HG03280 (cell line): Measurements from ENCODE around the gene KCNIP4.

ENCODE experiments used
- ATAC-seq: cut with Tn5 transposase; IDR thresholded peaks from one replicate; pipeline ENCODE4 v1.9.1; 2021; ENCODE audit warnings: mild to moderate bottlenecking, moderate library complexity; ENCODE audit not compliant: unreplicated experiment

The KCNIP4 gene

DNA sequence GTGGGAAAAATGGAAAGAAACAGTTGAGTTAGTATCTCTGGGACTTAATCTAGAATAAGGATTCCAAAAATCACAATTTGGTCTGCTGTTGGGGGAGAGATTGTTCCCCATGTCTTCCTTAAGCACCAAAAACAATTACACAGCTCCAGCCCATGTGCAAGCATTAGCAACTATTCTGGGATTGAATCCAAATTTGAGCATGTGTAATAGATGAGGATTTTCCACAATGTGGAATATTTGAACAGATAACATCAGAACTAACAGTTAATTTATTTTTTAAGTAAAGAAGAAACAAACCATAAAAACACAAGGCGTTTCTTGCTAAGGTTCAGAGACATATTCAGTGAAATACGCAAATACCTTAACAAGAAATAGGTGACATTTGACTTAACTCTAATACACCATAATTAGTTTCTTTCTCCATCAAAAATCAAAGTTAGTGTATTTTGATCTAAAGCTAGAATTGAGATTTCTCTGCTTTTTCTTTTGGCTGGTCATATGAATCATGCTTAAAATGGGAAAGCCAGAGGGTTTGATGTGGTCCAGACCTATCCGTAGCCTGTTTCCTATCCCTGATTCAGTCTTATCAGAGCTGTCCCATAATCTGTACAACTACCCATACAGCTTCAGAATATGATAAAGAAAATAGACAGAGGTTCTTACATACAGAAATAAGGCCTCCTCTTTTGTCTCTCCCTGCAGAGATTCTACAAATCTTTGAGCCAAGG lies 834.9 kb downstream of the KCNIP4 start:
- ATAC-seq = no peak

DNA sequence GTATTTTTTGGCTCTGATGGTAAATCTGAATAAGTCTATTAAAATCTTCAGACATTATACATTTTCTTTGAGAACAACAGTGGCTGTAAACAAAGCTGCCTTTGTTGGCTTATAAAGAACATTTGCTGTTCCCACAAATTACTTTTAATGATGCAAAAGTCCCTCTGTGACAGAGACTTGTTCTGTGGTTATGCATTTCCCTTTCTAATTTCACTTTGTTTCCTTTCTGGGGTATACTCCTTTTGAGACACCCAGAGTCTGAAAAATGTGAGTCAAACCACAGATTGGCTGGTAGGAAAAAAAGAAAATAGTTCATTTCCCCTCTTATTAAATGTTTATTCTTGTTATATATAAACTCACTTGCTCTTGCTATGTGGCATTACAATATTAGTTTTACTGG lies 845.9 kb downstream of the KCNIP4 start:
- no peak for ATAC-seq

DNA sequence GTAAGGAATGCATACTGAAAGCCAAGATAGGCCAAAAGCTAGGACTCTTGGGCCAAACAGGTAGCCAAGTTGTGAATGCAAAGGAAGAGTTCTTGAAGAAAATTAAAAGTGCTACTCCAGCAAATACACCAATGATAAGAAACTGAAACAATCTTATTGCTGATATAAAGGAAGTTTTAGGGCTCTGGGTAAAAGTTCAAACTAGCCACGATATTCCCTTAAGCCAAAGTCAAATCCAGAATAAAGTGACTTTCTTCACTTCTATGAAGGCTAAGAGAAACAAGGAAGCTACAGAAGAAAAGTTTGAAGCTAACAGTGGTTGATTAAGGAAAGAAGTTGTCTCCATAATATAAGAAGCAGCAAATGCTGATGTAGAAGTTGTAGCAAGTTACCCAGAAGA lies 850.7 kb downstream of the KCNIP4 start:
- ATAC-seq = no peak

DNA sequence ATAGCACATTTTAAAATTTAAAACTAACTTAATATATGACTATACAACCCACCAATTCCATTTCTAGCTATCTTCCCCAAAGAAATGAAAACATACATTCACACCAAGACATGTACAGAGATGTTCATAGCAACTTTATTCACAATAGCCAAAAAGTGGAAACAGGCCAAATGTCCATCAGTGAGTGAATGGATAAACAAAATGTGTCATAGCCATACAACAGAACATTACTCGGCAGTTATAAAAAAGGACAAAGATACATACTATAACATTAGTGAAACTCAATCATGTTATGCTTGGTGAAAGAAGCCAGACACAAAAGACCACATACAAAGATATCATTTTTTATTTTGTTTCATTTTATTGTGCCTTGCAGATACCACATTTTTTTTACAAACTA lies 851.5 kb downstream of the KCNIP4 start:
- no peak for ATAC-seq

DNA sequence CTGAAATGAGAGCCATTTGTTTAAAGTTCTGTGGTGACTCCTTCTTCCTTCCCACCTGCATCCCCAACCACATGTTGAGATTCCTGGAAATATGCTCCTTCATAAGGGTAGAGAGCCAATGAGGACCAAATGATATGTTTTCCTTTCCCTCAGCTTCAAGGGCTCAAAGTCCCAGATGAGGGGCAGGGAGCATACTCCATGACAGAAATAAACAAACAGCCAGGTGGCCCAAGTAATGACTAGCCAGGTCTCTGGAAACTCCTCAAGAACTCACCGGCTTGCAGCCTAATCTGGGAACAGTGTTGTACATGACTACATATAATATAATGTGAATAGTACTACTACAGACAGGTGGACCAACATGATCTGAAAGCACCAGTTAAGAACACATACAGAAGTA lies 856.0 kb downstream of the KCNIP4 start:
- no peak for ATAC-seq

DNA sequence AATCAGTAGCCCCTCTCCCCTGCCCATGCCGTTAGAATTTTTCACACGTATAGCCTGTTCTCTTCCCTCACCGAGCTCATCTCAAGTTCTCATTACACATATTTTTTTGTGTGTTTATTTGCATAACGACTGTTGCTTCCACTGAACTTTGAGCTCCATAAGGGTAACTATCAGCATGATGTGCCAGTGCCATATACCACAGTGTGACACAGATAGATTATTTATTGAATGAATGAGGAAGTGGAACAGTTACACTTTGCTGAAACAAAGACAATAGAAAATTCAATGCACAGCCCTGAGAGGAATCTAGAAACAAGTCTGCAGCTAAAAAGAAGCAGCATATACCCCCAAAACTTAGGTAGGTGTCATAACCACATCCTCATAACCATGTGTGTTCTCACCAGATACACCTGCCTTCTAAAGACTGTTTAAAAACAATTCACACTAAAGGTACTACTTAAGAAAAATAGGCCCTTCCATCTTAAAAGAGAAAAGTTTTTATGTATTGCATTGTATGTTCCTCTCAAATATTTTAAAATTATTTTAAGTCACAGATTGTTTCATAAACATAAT lies 858.4 kb downstream of the KCNIP4 start:
- ATAC-seq = no peak

DNA sequence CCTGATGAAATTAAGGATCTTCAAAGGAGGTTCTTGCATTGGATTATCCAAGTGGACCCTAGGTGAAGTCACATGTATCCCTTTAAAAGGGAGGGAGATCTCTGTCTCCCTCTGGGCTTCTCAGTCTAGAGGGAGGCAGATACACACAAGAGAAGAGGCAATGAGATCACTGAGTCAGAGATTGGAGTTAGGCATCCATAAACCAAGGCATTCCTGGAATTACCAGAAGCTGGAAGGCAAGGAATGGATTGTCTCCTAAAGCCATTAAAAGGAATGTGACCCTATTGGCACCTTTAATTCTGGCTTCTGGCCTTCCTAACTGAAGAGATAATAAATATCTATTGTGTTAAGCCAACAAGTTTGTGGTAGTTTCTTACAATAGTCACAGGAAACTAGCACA lies 865.2 kb downstream of the KCNIP4 start:
- no peak for ATAC-seq

DNA sequence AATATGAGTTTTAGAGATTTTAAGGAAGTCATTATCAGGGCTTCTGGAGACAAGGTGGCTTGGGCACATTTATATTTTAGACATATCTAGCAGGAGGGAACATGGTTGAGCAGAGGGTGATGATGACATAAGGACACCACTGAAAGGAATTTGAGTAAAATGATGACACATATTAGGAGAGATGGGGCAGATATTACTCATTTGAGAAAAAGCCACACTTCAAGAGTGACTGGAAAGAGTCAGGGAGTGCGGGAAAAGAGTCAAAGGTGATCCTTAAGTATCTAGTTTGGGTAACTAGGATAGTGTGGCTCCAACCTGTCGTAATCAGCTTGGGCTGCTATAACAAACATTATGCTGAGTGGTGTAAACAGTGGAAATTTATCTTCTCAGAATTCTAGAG lies 870.6 kb downstream of the KCNIP4 start:
- ATAC-seq = no peak

DNA sequence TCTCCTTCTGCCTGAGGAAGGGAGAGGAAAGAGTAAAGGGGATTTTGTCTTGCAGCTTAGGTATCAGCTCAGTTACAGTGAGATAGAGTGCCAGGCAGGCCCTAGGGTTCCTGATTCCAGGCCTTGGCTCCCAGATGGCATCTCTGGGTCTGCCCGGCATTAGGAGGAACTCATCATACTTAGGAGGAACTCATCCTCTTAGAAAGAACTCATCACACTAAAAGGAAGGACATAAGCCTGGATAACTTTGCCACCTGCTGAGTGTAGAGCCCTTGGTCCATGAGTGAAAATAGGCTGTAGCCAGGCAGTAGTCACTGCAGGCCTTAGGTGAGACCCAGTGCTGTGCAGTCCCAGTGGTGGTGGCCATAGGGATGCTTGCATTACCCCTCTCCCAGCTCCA lies 881.2 kb downstream of the KCNIP4 start:
- ATAC-seq = no peak

DNA sequence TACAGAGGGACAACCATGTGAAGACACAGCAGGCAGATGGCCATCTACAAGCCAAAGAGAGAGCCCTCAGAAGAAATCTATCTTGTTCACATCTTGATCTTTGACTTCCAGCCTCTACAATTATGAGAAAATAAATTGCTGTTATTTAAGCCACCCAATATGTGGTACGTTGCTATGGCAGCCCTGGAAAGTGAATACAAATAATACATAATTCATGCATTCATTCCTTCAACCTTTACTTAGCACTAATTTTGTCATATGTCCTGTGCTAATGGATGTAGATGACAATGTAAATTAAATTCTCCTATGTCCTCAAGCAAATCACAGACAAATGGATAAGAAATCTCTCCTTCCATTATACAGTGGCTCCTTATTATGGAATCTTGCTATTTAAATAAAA lies 886.7 kb downstream of the KCNIP4 start:
- no peak for ATAC-seq

DNA sequence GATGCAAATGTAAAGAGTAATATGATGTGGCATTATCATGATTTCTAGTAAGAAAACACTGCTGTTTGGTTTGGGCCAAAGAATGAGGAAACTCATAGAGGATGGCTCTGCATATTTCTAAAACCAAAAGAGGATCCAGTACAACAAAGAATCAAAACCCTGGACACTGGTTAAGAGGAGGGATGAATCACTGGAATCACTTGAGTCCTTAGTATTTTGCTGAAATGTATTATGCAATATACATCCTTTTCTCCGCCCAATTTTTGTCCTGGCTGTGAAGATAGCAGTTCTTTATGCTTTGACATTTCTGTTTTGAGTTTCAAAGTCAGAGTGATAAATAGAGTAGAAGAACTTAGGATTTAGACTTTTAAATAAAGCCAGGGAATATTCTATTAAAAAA lies 902.4 kb downstream of the KCNIP4 start:
- no peak for ATAC-seq

DNA sequence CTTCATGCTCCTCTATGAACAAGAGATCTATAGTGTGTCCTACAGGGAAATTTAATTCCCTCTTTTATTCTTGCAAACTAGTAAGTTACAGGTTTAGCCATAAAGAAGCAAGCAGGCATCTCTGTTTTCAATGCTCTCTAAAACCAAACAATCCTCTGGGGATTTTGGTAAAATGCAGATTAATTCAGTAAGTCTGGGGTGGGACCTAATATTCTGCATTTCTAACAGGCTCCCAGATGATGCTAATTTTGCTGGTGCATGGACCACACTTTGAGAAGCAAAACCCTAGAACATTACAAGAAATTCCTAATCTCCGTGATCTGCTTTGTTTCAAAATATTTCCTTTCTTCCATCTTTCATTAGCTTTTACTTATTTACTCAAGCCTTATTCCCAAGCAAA lies 903.5 kb downstream of the KCNIP4 start:
- no peak for ATAC-seq

DNA sequence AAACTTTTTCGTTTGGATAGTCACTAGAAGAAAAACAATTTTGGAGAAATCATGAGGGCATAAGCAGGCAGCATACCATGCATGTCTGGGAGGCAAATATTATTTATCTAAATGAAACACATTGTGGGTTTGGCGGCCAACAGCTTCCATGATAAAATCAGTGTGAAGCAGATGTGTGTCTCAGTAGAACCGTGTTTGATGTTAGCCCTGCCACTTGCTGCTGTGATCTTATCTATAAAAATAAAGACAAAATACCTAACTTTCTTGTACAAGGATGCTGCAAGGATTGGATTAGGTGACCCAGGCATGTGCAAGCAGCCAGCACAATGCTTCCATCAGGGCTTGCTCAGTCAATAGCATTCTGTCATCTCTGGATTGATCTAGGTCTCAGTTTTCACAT lies 906.9 kb downstream of the KCNIP4 start:
- no peak for ATAC-seq

DNA sequence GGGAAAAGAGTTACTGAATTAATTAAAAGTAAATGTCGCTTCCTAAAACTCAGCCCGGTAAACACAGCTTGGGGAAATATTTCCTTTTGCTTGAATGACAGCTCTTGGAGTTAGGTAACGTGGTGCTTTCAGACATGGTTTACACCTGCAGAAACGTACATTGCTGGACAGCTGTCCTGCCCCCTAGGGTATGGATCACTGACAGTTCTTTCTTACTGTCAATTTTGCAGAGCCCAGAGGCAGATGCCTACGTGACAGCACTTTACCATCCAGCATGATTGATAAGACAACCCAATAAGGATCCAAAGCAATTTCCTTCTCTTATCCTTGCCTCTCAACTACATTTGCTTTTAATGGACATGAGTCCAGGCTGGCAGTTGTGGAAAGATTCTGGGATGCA lies 913.8 kb downstream of the KCNIP4 start:
- no peak for ATAC-seq

DNA sequence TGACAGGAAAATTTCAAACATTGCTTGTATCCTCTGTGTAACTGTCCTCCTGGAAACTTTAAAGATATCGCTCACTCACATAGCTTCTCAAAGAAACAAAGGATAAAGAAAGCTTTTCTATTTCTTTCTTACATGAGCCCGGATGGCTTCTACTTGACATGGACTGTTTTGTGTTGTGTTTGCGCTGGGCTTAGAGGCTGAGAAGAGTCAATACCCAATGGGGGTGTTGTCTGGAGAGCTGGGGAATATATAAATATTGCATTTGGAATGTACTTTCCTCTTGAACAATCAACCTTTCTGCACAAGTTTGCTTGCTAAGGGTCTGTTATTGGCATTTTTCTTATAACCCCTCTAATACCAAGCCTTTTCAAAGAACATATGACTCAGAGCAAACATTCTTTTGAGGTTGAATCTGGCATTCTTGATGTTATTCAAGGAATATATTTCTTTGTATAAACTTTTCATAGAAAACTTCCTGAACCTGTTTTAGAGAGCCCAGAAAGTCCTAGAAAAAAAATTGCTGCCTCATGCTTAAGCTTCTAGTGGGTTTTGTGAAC lies 916.4 kb downstream of the KCNIP4 start:
- ATAC-seq = no peak

DNA sequence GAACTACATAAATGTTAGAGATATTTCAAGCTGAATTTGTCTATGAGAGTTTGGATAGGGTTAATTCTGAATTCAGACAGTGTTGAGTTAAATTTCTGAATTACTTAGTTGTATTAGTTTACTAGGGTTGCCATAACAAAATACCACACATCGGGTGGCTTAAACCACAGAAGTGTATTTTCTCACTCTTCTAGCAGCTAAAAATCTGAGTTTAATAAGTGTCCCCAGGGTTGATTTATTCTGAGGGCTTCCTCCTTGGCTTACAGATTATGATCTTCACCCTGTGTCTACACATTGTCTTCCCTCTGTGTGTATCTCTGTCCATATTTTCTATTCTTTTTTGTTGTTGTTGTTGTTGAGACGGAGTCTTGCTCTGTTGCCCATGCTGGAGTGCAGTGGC lies 929.8 kb downstream of the KCNIP4 start:
- ATAC-seq = no peak

DNA sequence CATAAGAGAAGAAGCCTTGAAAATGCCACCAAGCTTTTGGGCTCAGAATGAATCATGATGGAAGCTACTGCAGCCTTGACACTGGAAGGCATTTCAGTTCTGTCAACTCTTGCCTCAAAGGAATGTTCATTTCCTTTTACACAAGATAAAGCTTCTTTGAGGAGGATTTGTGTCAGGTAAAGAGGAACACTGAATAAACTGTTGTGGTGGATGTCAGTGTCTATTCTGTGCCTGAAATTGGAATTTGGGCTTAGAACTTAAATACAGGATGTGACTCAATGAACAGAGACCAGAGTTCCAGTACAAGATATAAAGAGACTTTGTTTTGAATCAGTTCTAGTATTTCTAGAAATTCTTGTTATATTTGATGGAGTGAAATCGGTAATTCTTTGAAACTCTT lies 935.1 kb downstream of the KCNIP4 start:
- ATAC-seq = no peak

DNA sequence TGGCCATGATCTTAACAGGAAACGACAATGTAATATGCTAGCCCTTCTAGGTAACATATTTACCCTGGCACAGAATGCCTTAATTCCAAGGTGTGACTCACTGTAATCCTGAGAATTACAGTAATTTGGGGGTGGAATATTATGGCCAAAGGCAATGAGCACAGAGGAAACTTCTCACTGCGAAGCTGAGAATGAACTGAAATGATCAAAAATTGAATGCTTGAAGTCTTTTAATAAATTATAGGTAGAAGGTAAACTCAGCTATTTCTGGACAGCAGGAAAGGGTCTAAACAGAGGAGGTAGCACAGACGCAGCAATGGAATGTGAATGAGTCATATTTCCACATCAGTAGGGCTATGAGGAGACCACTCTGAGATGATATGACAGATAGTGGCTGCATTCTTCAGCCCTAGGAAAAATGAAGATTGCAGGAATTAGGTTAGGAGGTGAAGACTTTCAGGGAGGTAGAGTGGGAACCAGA lies 935.7 kb downstream of the KCNIP4 start:
- ATAC-seq = no peak

DNA sequence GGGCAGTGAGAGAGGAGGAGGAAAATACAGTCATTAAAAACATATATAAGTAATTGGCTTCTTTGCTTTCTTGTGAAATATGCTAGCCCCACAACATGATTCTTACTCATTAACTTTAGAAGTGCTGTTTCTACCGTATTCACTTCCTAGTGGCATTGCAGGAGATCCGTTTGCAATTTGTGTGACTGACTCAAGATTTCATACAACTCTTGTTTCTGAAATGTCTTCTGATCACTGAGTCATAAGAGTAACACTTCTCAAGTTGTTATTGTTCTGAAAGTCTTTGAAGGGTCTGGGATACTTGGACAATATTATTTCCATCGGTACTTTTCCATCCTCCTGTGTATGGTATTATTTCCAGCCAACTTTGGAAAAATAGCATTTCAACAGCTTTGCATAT lies 937.5 kb downstream of the KCNIP4 start:
- ATAC-seq = no peak

DNA sequence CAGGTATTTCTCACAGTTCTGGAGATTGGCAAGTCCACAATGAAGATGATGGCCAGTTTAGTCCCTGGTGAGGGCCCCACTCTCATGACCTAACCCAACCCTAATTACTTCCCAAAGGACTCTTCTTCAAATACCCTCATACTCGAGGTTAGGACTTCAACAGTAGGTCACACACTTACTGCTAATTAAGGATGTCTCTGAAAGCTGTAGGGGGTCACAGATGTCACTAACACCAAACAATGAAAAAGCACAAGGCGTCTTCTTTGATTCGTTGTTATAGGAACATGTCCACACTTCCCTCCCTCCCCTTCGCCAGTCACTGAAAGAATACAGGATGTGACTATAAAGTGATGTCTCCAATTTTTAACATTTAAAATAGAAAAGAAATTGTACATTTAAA lies 938.6 kb downstream of the KCNIP4 start:
- no peak for ATAC-seq

DNA sequence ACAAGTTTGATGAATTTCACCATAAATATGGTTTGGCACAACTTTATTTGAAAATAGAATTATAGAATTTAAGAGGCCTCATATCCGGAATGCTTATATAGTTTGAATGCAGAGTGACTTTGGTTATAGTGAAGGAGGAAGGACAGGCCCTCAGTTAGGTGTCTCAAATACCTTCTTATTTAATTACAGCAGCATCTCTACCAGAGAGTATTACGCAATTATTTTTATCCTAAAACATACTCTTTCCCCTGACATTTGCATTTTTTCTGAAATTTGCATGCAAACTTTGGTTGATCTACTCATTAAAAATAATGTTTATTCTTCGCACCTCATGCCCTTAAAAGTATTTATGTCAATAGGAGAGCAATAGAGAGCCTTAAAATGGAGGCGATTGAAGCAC lies 942.9 kb downstream of the KCNIP4 start:
- ATAC-seq = no peak

DNA sequence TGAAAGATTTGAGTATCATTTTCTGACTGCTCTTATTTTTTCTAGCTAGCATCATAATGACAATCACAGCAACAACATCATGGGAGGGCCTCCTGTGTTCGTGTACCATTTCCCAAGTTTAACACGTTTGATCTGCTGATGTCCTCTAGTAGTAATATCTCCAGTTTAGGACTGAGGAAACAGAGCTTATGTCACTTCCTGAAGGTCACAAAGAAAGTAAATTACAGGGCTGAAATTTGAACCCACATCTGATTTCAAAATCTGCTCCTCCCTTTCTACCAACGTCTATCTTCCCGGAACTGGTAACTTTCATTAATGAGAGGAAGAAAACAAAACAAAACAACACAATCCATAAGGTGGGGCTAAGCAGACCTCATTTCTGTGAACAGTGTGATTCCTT lies 945.6 kb downstream of the KCNIP4 start:
- ATAC-seq = no peak

DNA sequence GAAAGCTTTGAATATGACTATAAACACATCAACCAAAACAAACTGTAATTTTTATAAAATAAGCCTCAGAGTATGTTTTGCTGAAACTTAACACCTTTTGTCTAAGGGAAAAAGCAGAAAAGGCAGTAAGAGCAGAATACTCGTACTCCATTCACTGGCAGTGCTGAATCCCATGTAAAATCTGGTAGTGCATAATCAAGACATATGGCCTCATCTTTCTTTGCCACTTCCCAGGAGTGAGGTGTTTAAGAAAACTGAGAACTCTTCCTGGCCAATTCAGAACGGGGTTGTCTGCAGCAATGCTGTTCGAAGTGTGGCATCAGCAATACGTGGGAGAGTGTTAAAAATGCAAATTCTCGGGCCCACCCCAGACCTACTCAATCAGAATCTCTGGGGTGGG lies 946.3 kb downstream of the KCNIP4 start:
- ATAC-seq = no peak
